Stomach (tissue), 4 donors: ENCODE results near the gene TFAP2B.

ENCODE experiments used
- POLR2A ChIP-seq, 4 donors: fragments of 450-650 bp; IDR thresholded peaks; one replicate each; pipeline ENCODE4 v1.6.1; 2016; ENCODE audit warnings: antibody characterized with exemption in 4 of 4, control low read depth in 2 of 4, mild to moderate bottlenecking in 1 of 4, moderate library complexity in 1 of 4
- TF ChIP-seq, protein P1 (sequence below), 7 experiments: fragments of 450-650 bp in 4 of 7; fragments of 200-600 bp in 3 of 7; sonication (generic) in 3 of 7; IDR thresholded peaks; one replicate each; pipeline ENCODE4 v1.5.1; 2016 to 2019; ENCODE audit warnings: antibody characterized with exemption in 7 of 7, control low read depth in 2 of 7, mild to moderate bottlenecking in 1 of 7

DNA sequence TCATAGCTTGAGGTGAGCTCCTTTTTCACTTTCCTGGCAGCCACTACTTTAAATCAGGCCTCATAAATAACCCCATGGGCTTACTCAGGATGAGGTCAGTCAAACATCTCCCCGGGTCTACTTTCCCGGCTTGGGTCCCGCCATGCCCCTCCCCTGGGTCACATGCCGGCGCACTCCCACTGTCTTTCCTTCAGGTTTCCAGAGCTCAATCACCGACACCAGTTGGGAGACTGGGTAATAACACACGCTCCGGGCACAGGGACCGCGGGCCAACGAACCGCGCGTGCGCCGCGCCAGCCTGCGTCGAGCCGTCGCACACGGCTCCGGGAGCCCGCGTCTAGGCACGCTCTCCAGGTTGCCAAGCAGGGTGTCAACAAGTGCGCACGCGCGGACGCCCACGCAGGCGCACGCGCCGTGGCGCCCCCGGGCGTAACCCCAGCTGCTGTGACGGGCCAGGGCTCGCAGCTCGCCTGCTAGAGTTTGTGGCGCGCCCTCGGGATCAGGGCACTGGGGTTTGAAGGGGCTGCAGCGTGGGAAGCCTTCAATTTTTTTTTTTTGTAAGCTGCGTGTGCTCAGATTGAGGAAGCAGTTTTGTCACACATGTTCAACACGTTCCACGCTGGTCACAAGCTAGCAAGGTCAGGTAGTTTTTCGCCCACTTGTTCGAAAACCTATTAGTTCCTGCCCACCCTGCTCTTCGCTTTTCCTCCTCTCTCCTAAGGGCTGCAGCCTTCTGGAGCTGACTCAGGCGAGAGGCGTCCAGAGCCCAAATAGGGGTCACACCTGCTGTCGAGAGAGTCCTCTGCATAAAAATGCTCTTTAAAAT lies 31.8 kb downstream of the TFAP2B start:
- no peak for TF ChIP-seq POLR2A (IDR thresholded peaks at IDR 0.05)
- TF ChIP-seq, protein P1, sequence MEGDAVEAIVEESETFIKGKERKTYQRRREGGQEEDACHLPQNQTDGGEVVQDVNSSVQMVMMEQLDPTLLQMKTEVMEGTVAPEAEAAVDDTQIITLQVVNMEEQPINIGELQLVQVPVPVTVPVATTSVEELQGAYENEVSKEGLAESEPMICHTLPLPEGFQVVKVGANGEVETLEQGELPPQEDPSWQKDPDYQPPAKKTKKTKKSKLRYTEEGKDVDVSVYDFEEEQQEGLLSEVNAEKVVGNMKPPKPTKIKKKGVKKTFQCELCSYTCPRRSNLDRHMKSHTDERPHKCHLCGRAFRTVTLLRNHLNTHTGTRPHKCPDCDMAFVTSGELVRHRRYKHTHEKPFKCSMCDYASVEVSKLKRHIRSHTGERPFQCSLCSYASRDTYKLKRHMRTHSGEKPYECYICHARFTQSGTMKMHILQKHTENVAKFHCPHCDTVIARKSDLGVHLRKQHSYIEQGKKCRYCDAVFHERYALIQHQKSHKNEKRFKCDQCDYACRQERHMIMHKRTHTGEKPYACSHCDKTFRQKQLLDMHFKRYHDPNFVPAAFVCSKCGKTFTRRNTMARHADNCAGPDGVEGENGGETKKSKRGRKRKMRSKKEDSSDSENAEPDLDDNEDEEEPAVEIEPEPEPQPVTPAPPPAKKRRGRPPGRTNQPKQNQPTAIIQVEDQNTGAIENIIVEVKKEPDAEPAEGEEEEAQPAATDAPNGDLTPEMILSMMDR (IDR thresholded peaks at IDR 0.05): no peak
